Glutamatergic neuron (in vitro differentiated cells): Measurements from ENCODE around the gene ZNF195. TPM values are rescaled to one million over a fixed set of nuclear protein-coding genes. Genes with fewer than 3 reads are reported as not detected.
A peak's percentile ranks its signal among the peaks of the same experiment; 100 is the strongest.

Experiments used
- DNase-seq: peaks from one replicate; pipeline ENCODE4 v3.0.0; 2022
- H3K27ac Mint-ChIP-seq: one replicate; pipeline ENCODE4 v1.8.0; 2020; ENCODE audit warnings: mild to moderate bottlenecking, mixed read lengths, inconsistent platforms; ENCODE audit not compliant: unreplicated experiment
- H3K27me3 Mint-ChIP-seq: one replicate; pipeline ENCODE4 v1.8.0; 2020; ENCODE audit warnings: mild to moderate bottlenecking, moderate library complexity, mixed read lengths, inconsistent platforms; ENCODE audit not compliant: unreplicated experiment
- H3K36me3 Mint-ChIP-seq: one replicate; pipeline ENCODE4 v1.8.0; 2020; ENCODE audit warnings: mild to moderate bottlenecking, mixed read lengths, inconsistent platforms; ENCODE audit not compliant: unreplicated experiment
- H3K4me1 Mint-ChIP-seq: one replicate; pipeline ENCODE4 v1.8.0; 2020; ENCODE audit warnings: mild to moderate bottlenecking, low read depth, mixed read lengths, inconsistent platforms; ENCODE audit not compliant: unreplicated experiment
- H3K4me3 Mint-ChIP-seq: one replicate; pipeline ENCODE4 v1.8.0; 2020; ENCODE audit warnings: mild to moderate bottlenecking, mixed read lengths, inconsistent platforms; ENCODE audit not compliant: unreplicated experiment
- H3K9me3 Mint-ChIP-seq: one replicate; pipeline ENCODE4 v1.8.0; 2020; ENCODE audit warnings: mild to moderate bottlenecking, moderate library complexity, mixed read lengths, inconsistent platforms; ENCODE audit not compliant: unreplicated experiment
- CTCF ChIP-seq: fragments of 200-600 bp; sonication (generic); IDR thresholded peaks from one replicate; pipeline ENCODE4 v1.5.0; 2021; ENCODE audit not compliant: partially characterized antibody, unreplicated experiment
- total RNA-seq: library from RNA; stranded (reverse); fragmentation: NEBNext Ultra II Directional; extraction: Animal tissue kit (Norgen Biotek cat#: 25700); gene quantifications from one replicate; pipeline ENCODE4 v1.2.1, GENCODE V29; 2021; ENCODE audit not compliant: unreplicated experiment

The ZNF195 gene
- total RNA-seq, 1 donor from 2014 or later = 140 TPM

GRCh38 chr11:3382613-3383285 lies 3.8 kb upstream of the ZNF195 start:
- Mint-ChIP-seq H3K27me3 (peaks cover 6% of the 10 kb centered on the region), H3K27ac (no peak overlapping the region), H3K36me3 (peaks cover 8% of the 10 kb centered on the region)

GRCh38 chr11:3381794-3382193 lies 2.8 kb upstream of the ZNF195 start:
- no peak for DNase-seq
- H3K27ac Mint-ChIP-seq = peak overlapping the region; percentile 16
- peaks cover 22% of the 10 kb centered on the region for H3K4me1 Mint-ChIP-seq
- H3K27me3 Mint-ChIP-seq = peaks cover 6% of the 10 kb centered on the region
- H3K4me3 Mint-ChIP-seq = no peak overlapping the region
- H3K36me3 Mint-ChIP-seq = peaks cover 8% of the 10 kb centered on the region
- no peak for TF ChIP-seq CTCF
- H3K9me3 Mint-ChIP-seq = peaks cover 7% of the 10 kb centered on the region

More at GRCh38 chr11:3382613-3383285, 3.8 kb upstream of the ZNF195 start:
- Mint-ChIP-seq H3K9me3 (peaks cover 7% of the 10 kb centered on the region), H3K4me1 (peaks cover 15% of the 10 kb centered on the region), H3K4me3 (no peak overlapping the region)
- TF ChIP-seq CTCF = no peak
- DNase-seq = no peak

- Mint-ChIP-seq H3K36me3 (no peaks in the 10 kb centered on the region), H3K27me3 (peaks cover 4% of the 10 kb centered on the region), H3K4me1 (peaks cover 27% of the 10 kb centered on the region), H3K9me3 (peaks cover 10% of the 10 kb centered on the region), H3K27ac (peak overlapping the region; percentile 41), H3K4me3 (peak overlapping the region; percentile 59)
- no peak for TF ChIP-seq CTCF
- DNase-seq = no peak
These were observed 2.0 kb upstream of the ZNF195 start for GRCh38 chr11:3380706-3381545.

- no peak for DNase-seq
- H3K36me3 Mint-ChIP-seq = peaks cover 6% of the 10 kb centered on the region
- peak overlapping the region; percentile 94 for H3K4me3 Mint-ChIP-seq
- peaks cover 4% of the 10 kb centered on the region for H3K27me3 Mint-ChIP-seq
- peak overlapping the region; percentile 79 for H3K27ac Mint-ChIP-seq
- H3K4me1 Mint-ChIP-seq = peaks cover 32% of the 10 kb centered on the region
- TF ChIP-seq CTCF = no peak
- peaks cover 10% of the 10 kb centered on the region for H3K9me3 Mint-ChIP-seq
These were observed 3.4 kb downstream of the ZNF195 start for GRCh38 chr11:3375552-3375951.
